ENCODE measurements around the gene TMPRSS15. TPM values are rescaled to one million over a fixed set of nuclear protein-coding genes. Genes with fewer than 3 reads are reported as not detected.

The TMPRSS15 gene
- polyA plus RNA-seq, 1 donor: 1.4 TPM

- no peak for DNase-seq (ENCODE audit: low read depth)
Observed at GRCh38 chr21:18244671-18245463, 158.7 kb downstream of the TMPRSS15 start, which contains the start of gene CHODL. CHODL (plus strand) TSS chr21:18244833; CDS start chr21:18245224, 391 bp downstream.

- DNase-seq (ENCODE audit: low read depth): no peak
Observed at GRCh38 chr21:18235545-18235944, 168.0 kb downstream of the TMPRSS15 start.

- no peak for DNase-seq (ENCODE audit: low read depth)
Observed at GRCh38 chr21:18228060-18228739, 175.4 kb downstream of the TMPRSS15 start.

GRCh38 chr21:18222346-18222745 is 181.2 kb downstream of the TMPRSS15 start:
- DNase-seq (ENCODE audit: low read depth): no peak

GRCh38 chr21:18220498-18220897 is 183.1 kb downstream of the TMPRSS15 start:
- DNase-seq (ENCODE audit: low read depth): no peak

Other genes starting within 250 kb of the TMPRSS15 start
- gene CHODL, start 159.0 kb downstream of the TMPRSS15 start, polyA plus RNA-seq (ENCODE audit: insufficient read length): 97.0 TPM